ENCODE data around the gene PREB. TPM values are rescaled to one million over a fixed set of nuclear protein-coding genes. Genes with fewer than 3 reads are reported as not detected.

Gene PREB
- total and polyA plus RNA-seq, 2 of the 13 experiments (the other 11 are each of a cell fraction or from before 2014, with no cell fraction given) = 112 to 192 TPM

GRCh38 chr2:27091746-27092695 is 42.4 kb downstream of the PREB start (continued):
- TF ChIP-seq ZNF354B (CRISPR knock-in tag; IDR thresholded peaks at IDR 0.05) (no peak), KDM4B (CRISPR knock-in tag; IDR thresholded peaks at IDR 0.05) (no peak), TRAFD1 (CRISPR knock-in tag; IDR thresholded peaks at IDR 0.05; ENCODE audit: borderline replicate concordance) (no peak), ZNF713 (CRISPR knock-in tag; IDR thresholded peaks at IDR 0.05) (no peak), ZNF20 (CRISPR knock-in tag; IDR thresholded peaks at IDR 0.05) (no peak), CCAR2 (optimal IDR thresholded peaks at IDR 0.05; ENCODE audit: low read depth, low read length) (no peak), HHEX (CRISPR knock-in tag; IDR thresholded peaks at IDR 0.05) (no peak), ZNF441 (CRISPR knock-in tag; IDR thresholded peaks at IDR 0.05; ENCODE audit: borderline replicate concordance) (no peak), CBX2 (IDR thresholded peaks at IDR 0.05; ENCODE audit: low read depth, low read length) (no peak), CBX2 (CRISPR knock-in tag; IDR thresholded peaks at IDR 0.05; ENCODE audit: low read depth) (no peak), NR2F6 (IDR thresholded peaks at IDR 0.05) (no peak), NR2F6 (CRISPR knock-in tag; IDR thresholded peaks at IDR 0.05) (no peak), YY1 (IDR thresholded peaks at IDR 0.05; ENCODE audit: insufficient read depth, insufficient replicate concordance, low read depth, low read length) (no peak), SAP130 (CRISPR knock-in tag; IDR thresholded peaks at IDR 0.05; ENCODE audit: low read depth) (0 out of 2 replicates have a peak, but pooled peaks have one; percentile 9), REPIN1 (CRISPR knock-in tag; IDR thresholded peaks at IDR 0.05; ENCODE audit: borderline replicate concordance, low read depth) (no peak), HNRNPK (IDR thresholded peaks at IDR 0.05; ENCODE audit: low read depth, low read length, poor library complexity, severe bottlenecking) (no peak), ZNF563 (CRISPR knock-in tag; IDR thresholded peaks at IDR 0.05) (no peak), ZNF18 (CRISPR knock-in tag; IDR thresholded peaks at IDR 0.05; ENCODE audit: insufficient replicate concordance) (no peak), ZNF709 (CRISPR knock-in tag; IDR thresholded peaks at IDR 0.05) (no peak; the same call in 1 of the 2 replicates), AHDC1 (CRISPR knock-in tag; IDR thresholded peaks at IDR 0.05; ENCODE audit: borderline replicate concordance) (no peak), MIER3 (CRISPR knock-in tag; IDR thresholded peaks at IDR 0.05; ENCODE audit: borderline replicate concordance) (no peak), HES4 (CRISPR knock-in tag; IDR thresholded peaks at IDR 0.05; ENCODE audit: borderline replicate concordance) (no peak)

Measured in HepG2 (cell line).